GM03348 (cell line): ENCODE results near the gene REV3L.
"Not testable (repeated sequence)": the region's sequence is repeated elsewhere in the genome, so short reads cannot be mapped to it uniquely, and the experiment has no call there.

Experiments used
- DNase-seq: peaks from one replicate; pipeline ENCODE4 v3.0.0; 2012; ENCODE audit warnings: low spot score

REV3L gene

GRCh38 chr6:111482959-111483735 is at the start of gene REV3L:
Gene REV3L, minus strand, starts transcription at chr6:111483218. Its CDS starts 330 bp downstream, at chr6:111482888.
- DNase-seq = peak; percentile 87

- DNase-seq = no peak
These were observed 48.2 kb upstream of the REV3L start for GRCh38 chr6:111531185-111531584.

- no peak for DNase-seq
These were observed 47.6 kb upstream of the REV3L start for GRCh38 chr6:111530667-111531066.

- no peak for DNase-seq
These were observed 47.2 kb upstream of the REV3L start for GRCh38 chr6:111530218-111530617.

- no peak for DNase-seq
These were observed 44.3 kb upstream of the REV3L start for GRCh38 chr6:111527367-111527766.

- no peak for DNase-seq
These were observed 41.7 kb upstream of the REV3L start for GRCh38 chr6:111524735-111525134.

- DNase-seq = no peak
These were observed 41.2 kb upstream of the REV3L start for GRCh38 chr6:111524252-111524651.

GRCh38 chr6:111523484-111524167 is 40.6 kb upstream of the REV3L start:
- no peak for DNase-seq

GRCh38 chr6:111522393-111523020 is 39.5 kb upstream of the REV3L start:
- no peak for DNase-seq

- DNase-seq = no peak
These were observed 38.7 kb upstream of the REV3L start for GRCh38 chr6:111521497-111522270.

GRCh38 chr6:111520524-111520923 is 37.5 kb upstream of the REV3L start:
- no peak for DNase-seq

- no peak for DNase-seq
These were observed 34.9 kb upstream of the REV3L start for GRCh38 chr6:111517965-111518364.

GRCh38 chr6:111515259-111515658 is 32.2 kb upstream of the REV3L start:
- DNase-seq = no peak

- not testable (repeated sequence) for DNase-seq
These were observed 31.5 kb upstream of the REV3L start for GRCh38 chr6:111514531-111514930.

- not testable (repeated sequence) for DNase-seq
These were observed 24.2 kb upstream of the REV3L start for GRCh38 chr6:111507219-111507618.

- DNase-seq = not testable (repeated sequence)
These were observed 22.5 kb upstream of the REV3L start for GRCh38 chr6:111505498-111505897.

GRCh38 chr6:111503660-111504059 is 20.6 kb upstream of the REV3L start:
- DNase-seq = no peak

- DNase-seq = no peak
These were observed 20.2 kb upstream of the REV3L start for GRCh38 chr6:111503194-111503593.

GRCh38 chr6:111502154-111502553 is 19.1 kb upstream of the REV3L start:
- DNase-seq = no peak

- DNase-seq = no peak
These were observed 16.3 kb upstream of the REV3L start for GRCh38 chr6:111499269-111499793.

GRCh38 chr6:111494951-111495635 is 12.1 kb upstream of the REV3L start:
- no peak for DNase-seq
